ENCODE data around the gene PFKFB4.
"Not testable (repeated sequence)": the region's sequence is repeated elsewhere in the genome, so short reads cannot be mapped to it uniquely, and the experiment has no call there.

PFKFB4 gene

DNA sequence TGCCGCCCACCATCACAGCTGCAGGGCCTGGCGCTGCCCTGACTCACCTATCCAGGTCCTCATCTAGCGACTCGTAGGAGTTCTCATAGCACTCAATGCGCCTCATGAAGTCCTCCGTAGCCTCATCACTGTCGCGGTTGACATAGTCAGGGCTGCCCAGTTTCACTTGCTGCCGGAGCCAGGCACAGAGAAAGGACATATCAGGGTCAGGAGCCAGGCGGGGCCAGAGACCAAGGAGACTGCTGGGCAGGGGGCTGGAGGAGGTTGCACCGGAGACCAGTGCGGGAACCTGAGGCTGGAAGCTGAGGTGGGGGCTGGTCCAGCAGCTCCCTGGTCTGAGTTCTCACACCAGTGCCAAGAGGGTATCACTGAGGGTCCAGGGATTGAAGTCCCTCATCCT is 18.2 kb downstream of the PFKFB4 start:
- no peaks in the 10 kb centered on the region for H3K9me3 ChIP-seq (replicated peaks; ENCODE audit: low read length)
- no peak overlapping the region for H3K4me2 ChIP-seq (ENCODE audit: low read length)
- H3K27me3 ChIP-seq (ENCODE audit: control insufficient read depth, insufficient read depth, low read length) = no peaks in the 10 kb centered on the region
- no peak overlapping the region for H3K9ac ChIP-seq (ENCODE audit: low read depth, low read length)
- peaks cover 35% of the 10 kb centered on the region for H3K36me3 ChIP-seq (ENCODE audit: insufficient read depth, low read length)
- H3K4me1 ChIP-seq (ENCODE audit: control insufficient read depth, insufficient read depth, low read length) = peaks cover 5% of the 10 kb centered on the region
- H3K4me3 ChIP-seq (ENCODE audit: low read length) = no peak overlapping the region

DNA sequence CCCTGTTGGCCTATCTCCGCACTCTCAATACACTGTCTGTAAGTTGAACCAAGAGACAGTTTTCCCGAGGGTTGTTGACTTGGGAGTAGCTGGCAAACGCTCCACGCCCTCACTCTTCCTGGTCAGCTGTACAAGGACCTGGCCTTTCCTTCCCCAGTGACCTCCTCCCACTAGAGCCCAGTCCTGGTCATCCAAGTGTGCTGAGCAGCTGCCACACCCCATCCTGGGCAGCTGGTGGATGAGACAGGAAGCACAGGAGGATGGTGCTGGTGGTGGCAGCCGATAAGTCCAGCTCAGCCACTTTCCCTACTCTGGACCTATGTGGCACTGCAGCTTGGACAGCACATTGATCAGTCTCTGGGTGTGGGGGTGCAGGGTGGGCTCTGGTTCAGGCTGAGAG is 19.8 kb downstream of the PFKFB4 start:
- H3K27me3 ChIP-seq (ENCODE audit: control insufficient read depth, insufficient read depth, low read length) = no peaks in the 10 kb centered on the region
- H3K4me3 ChIP-seq (ENCODE audit: low read length) = no peak overlapping the region
- no peaks in the 10 kb centered on the region for H3K4me1 ChIP-seq (ENCODE audit: control insufficient read depth, insufficient read depth, low read length)
- H3K9me3 ChIP-seq (replicated peaks; ENCODE audit: low read length) = no peaks in the 10 kb centered on the region
- peaks cover 31% of the 10 kb centered on the region for H3K36me3 ChIP-seq (ENCODE audit: insufficient read depth, low read length)
- H3K9ac ChIP-seq (ENCODE audit: low read depth, low read length) = no peak overlapping the region
- no peak overlapping the region for H3K4me2 ChIP-seq (ENCODE audit: low read length)

DNA sequence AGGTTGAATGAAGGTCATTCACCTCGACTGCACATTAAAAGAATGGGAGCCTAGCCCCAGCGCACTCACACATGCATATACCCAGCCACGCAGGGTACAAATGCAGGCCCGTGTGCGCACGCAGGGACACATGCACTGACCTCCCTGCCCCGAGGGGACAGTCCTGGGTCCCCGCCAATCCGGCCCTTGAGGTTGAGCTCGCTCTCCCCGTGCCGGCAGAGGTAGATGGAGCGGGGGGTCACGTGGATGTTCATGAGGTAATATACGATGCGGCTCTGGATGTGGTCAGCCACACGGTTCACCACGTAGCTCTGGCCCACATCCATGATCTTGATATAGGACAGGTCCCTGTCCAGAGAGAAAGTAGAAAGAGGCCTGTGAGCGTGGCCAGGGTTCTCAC is 20.5 kb downstream of the PFKFB4 start:
- Histone ChIP-seq H3K36me3 (ENCODE audit: insufficient read depth, low read length) (peaks cover 31% of the 10 kb centered on the region), H3K9me3 (replicated peaks; ENCODE audit: low read length) (no peaks in the 10 kb centered on the region), H3K27me3 (ENCODE audit: control insufficient read depth, insufficient read depth, low read length) (no peaks in the 10 kb centered on the region), H3K9ac (ENCODE audit: low read depth, low read length) (no peak overlapping the region), H3K4me2 (ENCODE audit: low read length) (no peak overlapping the region), H3K4me3 (ENCODE audit: low read length) (no peak overlapping the region), H3K4me1 (ENCODE audit: control insufficient read depth, insufficient read depth, low read length) (no peaks in the 10 kb centered on the region)

DNA sequence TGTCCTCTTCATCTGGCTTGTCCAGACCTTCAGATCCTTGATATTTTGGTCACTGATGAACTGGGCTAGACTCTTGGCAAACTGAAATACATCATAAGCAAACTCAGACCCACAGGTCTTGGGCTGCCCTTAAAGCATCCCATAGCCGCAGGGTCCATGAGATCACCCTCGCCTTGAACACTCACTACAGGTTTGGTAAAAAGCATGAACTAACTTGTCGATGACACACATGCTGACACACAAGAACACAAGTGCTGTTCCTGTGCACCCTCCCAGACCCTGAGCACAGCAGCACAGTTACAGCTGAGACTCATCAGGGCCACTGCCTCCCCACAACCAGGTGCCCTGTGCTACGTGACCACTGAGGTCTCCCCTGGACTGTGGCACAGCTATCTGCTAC is 21.0 kb downstream of the PFKFB4 start:
- peaks cover 33% of the 10 kb centered on the region for H3K36me3 ChIP-seq (ENCODE audit: insufficient read depth, low read length)

DNA sequence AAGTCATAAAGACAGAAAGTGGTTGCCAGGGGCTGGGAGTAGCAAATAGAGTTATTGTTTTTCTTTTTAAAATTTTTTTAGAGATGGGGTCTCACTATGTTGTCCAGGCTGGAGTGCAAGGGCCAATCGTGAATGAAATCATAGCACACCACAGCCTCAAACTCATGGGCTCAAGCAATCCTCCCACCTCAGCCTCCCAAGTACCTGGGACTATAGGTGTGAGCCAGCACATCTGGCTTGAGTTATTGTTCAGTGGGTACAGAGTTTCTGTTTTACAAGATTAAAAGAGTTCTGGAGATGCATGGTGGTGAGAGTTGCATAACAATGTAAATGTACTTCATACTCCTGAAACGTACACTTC is 23.6 kb downstream of the PFKFB4 start:
- Histone ChIP-seq H3K4me3 (ENCODE audit: low read length) (no peak overlapping the region), H3K9ac (ENCODE audit: low read depth, low read length) (no peak overlapping the region), H3K27me3 (ENCODE audit: control insufficient read depth, insufficient read depth, low read length) (no peaks in the 10 kb centered on the region), H3K9me3 (replicated peaks; ENCODE audit: low read length) (no peaks in the 10 kb centered on the region), H3K4me1 (ENCODE audit: control insufficient read depth, insufficient read depth, low read length) (no peaks in the 10 kb centered on the region), H3K4me2 (ENCODE audit: low read length) (no peak overlapping the region), H3K36me3 (ENCODE audit: insufficient read depth, low read length) (peaks cover 23% of the 10 kb centered on the region)

More for the DNA sequence above, 21.0 kb downstream of the PFKFB4 start:
- Histone ChIP-seq H3K4me2 (ENCODE audit: low read length) (no peak overlapping the region), H3K9ac (ENCODE audit: low read depth, low read length) (no peak overlapping the region), H3K4me1 (ENCODE audit: control insufficient read depth, insufficient read depth, low read length) (no peaks in the 10 kb centered on the region), H3K4me3 (ENCODE audit: low read length) (no peak overlapping the region), H3K9me3 (replicated peaks; ENCODE audit: low read length) (no peaks in the 10 kb centered on the region), H3K27me3 (ENCODE audit: control insufficient read depth, insufficient read depth, low read length) (no peaks in the 10 kb centered on the region)

DNA sequence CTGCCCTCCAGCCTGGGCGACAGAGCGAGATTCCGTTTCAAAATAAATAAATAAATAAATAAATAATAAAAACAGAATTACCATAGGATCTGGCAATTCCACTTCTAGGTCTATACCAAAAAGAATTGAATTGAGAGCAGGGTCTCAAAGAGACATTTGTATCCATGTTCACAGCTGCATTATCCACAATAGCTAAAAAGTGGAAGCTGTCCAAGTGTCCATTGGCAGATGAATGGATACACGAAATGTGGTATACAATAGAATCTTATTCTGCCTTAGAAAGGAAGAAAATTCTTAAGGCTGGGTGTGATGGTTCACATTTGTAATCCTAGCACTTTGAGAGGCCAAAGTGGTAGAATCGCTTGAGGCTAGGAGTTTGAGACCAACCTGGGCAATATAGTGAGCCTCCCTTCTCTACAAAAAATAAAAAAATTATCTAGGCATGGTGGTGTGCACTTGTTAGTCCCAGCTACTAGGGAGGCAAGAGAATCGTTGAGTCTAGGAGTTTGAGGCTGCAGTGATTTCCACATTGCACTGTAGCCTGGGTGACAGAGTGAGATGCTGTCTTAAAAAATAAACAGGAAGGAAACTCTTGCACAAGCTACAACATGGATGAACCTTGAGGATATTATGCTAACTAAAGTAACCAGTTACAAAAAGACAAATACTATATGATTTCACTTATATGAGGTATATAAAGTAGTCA is 24.2 kb downstream of the PFKFB4 start:
- Histone ChIP-seq H3K4me2 (ENCODE audit: low read length) (no peak overlapping the region), H3K9ac (ENCODE audit: low read depth, low read length) (no peak overlapping the region), H3K4me1 (ENCODE audit: control insufficient read depth, insufficient read depth, low read length) (no peaks in the 10 kb centered on the region), H3K27me3 (ENCODE audit: control insufficient read depth, insufficient read depth, low read length) (no peaks in the 10 kb centered on the region), H3K9me3 (replicated peaks; ENCODE audit: low read length) (no peaks in the 10 kb centered on the region), H3K36me3 (ENCODE audit: insufficient read depth, low read length) (peaks cover 23% of the 10 kb centered on the region), H3K4me3 (ENCODE audit: low read length) (no peak overlapping the region)

DNA sequence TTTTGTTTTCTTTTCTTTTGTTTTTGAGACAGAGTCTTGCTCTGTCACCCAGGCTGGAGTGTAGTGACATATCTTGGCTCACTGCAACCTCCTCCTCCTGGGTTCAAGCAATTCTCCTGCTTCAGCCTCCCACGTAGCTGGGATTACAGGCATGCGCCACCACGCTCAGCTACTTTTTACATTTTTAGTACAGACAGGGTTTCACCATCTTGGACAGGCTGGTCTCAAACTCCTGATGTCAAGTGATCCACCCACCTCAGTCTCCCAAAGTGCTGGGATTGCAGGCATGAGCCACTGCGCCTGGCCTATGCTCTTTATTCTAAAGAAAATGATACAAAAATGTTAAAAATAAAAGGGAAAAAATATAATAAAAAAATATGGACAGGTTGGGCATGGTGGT is 25.9 kb downstream of the PFKFB4 start:
- not testable (repeated sequence) for H3K4me1 ChIP-seq (ENCODE audit: control insufficient read depth, insufficient read depth, low read length); H3K27me3 ChIP-seq (ENCODE audit: control insufficient read depth, insufficient read depth, low read length); H3K9me3 ChIP-seq (replicated peaks; ENCODE audit: low read length); H3K36me3 ChIP-seq (ENCODE audit: insufficient read depth, low read length); H3K4me2 ChIP-seq (ENCODE audit: low read length); H3K9ac ChIP-seq (ENCODE audit: low read depth, low read length); H3K4me3 ChIP-seq (ENCODE audit: low read length)

DNA sequence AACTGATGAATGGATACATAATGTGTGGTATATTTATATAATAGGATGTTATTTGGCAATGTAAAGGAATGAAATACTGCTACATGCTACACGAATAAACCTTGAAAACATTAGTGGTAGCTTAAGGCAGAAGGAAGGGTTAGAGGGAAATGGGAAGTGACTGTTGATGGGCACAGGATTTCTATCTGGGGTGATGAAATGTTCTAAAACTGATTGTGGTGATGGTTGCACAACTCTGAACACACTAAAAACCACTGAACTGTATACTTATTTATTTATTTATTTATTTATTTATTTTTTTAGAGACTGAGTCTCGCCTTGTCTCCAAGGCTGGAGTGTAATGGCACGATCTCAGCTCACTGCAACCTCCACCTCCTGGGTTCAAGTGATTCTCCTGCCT is 27.8 kb downstream of the PFKFB4 start:
- Histone ChIP-seq H3K9ac (ENCODE audit: low read depth, low read length) (no peak overlapping the region), H3K9me3 (replicated peaks; ENCODE audit: low read length) (no peaks in the 10 kb centered on the region), H3K4me2 (ENCODE audit: low read length) (no peak overlapping the region), H3K36me3 (ENCODE audit: insufficient read depth, low read length) (peaks cover 12% of the 10 kb centered on the region), H3K27me3 (ENCODE audit: control insufficient read depth, insufficient read depth, low read length) (no peaks in the 10 kb centered on the region), H3K4me1 (ENCODE audit: control insufficient read depth, insufficient read depth, low read length) (no peaks in the 10 kb centered on the region), H3K4me3 (ENCODE audit: low read length) (no peak overlapping the region)

DNA sequence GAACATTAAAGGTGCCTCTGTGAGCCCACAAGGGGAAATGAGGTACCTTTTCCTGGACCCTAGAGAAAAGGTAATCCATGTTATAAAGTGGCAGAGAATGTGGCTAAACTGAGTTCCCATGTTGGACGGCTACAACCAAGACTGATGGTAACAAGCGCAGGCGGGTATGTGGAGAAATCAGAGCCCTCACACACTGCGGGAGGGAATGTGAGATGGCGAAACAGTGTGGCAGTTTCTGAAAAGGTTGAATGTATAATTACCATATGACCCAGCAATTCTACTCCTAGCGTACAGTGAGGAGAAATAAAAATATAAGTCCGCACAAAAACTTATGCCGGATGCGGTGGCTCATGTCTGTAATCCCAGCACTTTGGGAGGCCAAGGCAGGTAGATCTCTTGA is 28.6 kb downstream of the PFKFB4 start:
- H3K4me2 ChIP-seq (ENCODE audit: low read length) = no peak overlapping the region
- H3K36me3 ChIP-seq (ENCODE audit: insufficient read depth, low read length) = peaks cover 12% of the 10 kb centered on the region
- no peaks in the 10 kb centered on the region for H3K27me3 ChIP-seq (ENCODE audit: control insufficient read depth, insufficient read depth, low read length)
- H3K4me1 ChIP-seq (ENCODE audit: control insufficient read depth, insufficient read depth, low read length) = no peaks in the 10 kb centered on the region
- H3K4me3 ChIP-seq (ENCODE audit: low read length) = no peak overlapping the region
- no peaks in the 10 kb centered on the region for H3K9me3 ChIP-seq (replicated peaks; ENCODE audit: low read length)
- H3K9ac ChIP-seq (ENCODE audit: low read depth, low read length) = no peak overlapping the region

DNA sequence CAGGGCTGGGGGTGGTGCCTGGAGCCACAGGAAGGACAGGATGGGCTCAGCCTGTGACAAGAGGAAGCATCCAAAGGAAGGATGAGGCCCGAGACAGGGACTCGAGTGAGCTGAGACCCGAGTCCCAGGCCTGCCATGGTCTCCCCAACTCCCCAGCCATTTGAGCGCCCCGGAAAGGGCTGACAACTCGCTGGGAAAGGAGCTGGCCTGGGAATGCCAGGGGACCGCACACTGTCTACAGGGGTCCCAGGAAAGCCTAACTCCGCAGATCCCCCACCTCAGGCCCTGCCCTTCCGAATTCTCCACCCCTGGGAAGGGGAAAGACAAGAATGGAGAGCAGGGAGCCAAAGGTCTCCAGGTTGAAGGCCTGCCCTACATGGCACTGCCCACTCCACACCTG is 31.6 kb downstream of the PFKFB4 start:
- no peak overlapping the region for H3K4me2 ChIP-seq (ENCODE audit: low read length)
- no peaks in the 10 kb centered on the region for H3K4me1 ChIP-seq (ENCODE audit: control insufficient read depth, insufficient read depth, low read length)
- H3K9ac ChIP-seq (ENCODE audit: low read depth, low read length) = no peak overlapping the region
- H3K9me3 ChIP-seq (replicated peaks; ENCODE audit: low read length) = no peaks in the 10 kb centered on the region
- H3K27me3 ChIP-seq (ENCODE audit: control insufficient read depth, insufficient read depth, low read length) = no peaks in the 10 kb centered on the region
- H3K4me3 ChIP-seq (ENCODE audit: low read length) = no peak overlapping the region
- peaks cover 9% of the 10 kb centered on the region for H3K36me3 ChIP-seq (ENCODE audit: insufficient read depth, low read length)

DNA sequence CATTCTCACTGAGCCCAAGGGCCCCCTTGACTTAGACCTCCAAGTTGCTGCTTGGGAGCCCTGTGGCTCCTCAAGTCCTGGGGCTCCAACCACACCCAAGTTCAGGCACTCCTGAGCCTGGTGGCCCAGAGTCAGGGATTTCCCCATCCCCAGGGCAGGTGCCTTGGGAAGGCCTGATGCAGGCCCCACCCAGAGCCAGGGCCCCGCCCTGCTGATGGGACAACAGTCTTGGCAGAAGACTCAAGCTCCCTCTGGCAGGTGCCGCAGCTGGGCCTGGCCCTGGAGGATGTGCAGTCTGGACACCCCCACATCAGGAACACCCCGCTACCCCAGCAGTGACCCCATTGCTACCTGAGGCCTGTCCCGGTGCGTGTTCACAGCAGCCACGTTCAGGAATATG is 35.0 kb downstream of the PFKFB4 start:
- H3K36me3 ChIP-seq (ENCODE audit: insufficient read depth, low read length) = peaks cover 9% of the 10 kb centered on the region
- no peak overlapping the region for H3K4me2 ChIP-seq (ENCODE audit: low read length)
- no peaks in the 10 kb centered on the region for H3K4me1 ChIP-seq (ENCODE audit: control insufficient read depth, insufficient read depth, low read length)
- H3K27me3 ChIP-seq (ENCODE audit: control insufficient read depth, insufficient read depth, low read length) = no peaks in the 10 kb centered on the region
- no peak overlapping the region for H3K9ac ChIP-seq (ENCODE audit: low read depth, low read length)
- no peaks in the 10 kb centered on the region for H3K9me3 ChIP-seq (replicated peaks; ENCODE audit: low read length)
- H3K4me3 ChIP-seq (ENCODE audit: low read length) = no peak overlapping the region

DNA sequence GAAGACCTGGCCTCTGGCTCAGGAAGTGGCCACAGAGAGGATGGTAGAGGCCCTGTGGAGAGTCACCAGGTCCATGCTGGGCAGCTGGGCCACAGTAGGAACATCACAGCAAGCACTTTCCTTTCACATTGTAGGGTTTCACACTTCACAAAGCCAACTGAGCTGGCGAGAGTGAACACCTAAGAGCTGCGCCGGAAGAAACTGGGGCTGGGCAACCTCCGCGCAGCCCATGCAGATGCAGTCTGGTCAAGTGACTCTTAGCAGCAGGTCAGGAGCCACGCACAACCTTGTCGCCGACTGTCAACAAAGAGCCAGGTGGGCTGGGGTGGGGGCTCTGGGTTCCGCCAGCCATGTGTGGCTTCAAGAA is 37.3 kb downstream of the PFKFB4 start:
- H3K4me3 ChIP-seq (ENCODE audit: low read length) = no peak overlapping the region
- no peaks in the 10 kb centered on the region for H3K36me3 ChIP-seq (ENCODE audit: insufficient read depth, low read length)
- H3K4me1 ChIP-seq (ENCODE audit: control insufficient read depth, insufficient read depth, low read length) = no peaks in the 10 kb centered on the region
- H3K4me2 ChIP-seq (ENCODE audit: low read length) = no peak overlapping the region
- no peak overlapping the region for H3K9ac ChIP-seq (ENCODE audit: low read depth, low read length)
- no peaks in the 10 kb centered on the region for H3K9me3 ChIP-seq (replicated peaks; ENCODE audit: low read length)
- H3K27me3 ChIP-seq (ENCODE audit: control insufficient read depth, insufficient read depth, low read length) = no peaks in the 10 kb centered on the region
